Neural cell (in vitro differentiated cells): Measurements from ENCODE around the gene NF2. TPM values are rescaled to one million over a fixed set of nuclear protein-coding genes. Genes with fewer than 3 reads are reported as not detected.

Source experiments
- H2AFZ ChIP-seq: fragments of 200-600, 300-800 bp; sonication (generic), shearing (Covaris generic); 2 replicates; pipeline ENCODE4 v1.6.0; 2014; ENCODE audit warnings: low read depth, mild to moderate bottlenecking, antibody characterized with exemption, low read length, moderate library complexity
- H3F3A ChIP-seq: fragments of 200-600 bp; shearing (Covaris generic); 2 replicates; pipeline ENCODE4 v1.6.1; 2016; ENCODE audit warnings: mild to moderate bottlenecking, moderate library complexity, mixed read lengths, antibody characterized with exemption, low read length; ENCODE audit not compliant: insufficient read depth, poor library complexity, severe bottlenecking
- H3K27ac ChIP-seq: fragments of 200-600, 300-800 bp; sonication (generic), shearing (Covaris generic); 2 replicates; pipeline ENCODE4 v1.5.1; 2014; ENCODE audit warnings: mild to moderate bottlenecking, low read length, moderate library complexity
- H3K27me3 ChIP-seq: fragments of 300-800, 200-600 bp; sonication (generic), shearing (Covaris generic); 2 replicates; pipeline ENCODE4 v1.6.0; 2014; ENCODE audit warnings: mild to moderate bottlenecking, low read depth, low read length, moderate library complexity; ENCODE audit not compliant: insufficient read depth
- H3K36me3 ChIP-seq: fragments of 300-800, 200-600 bp; sonication (generic), shearing (Covaris generic); 2 replicates; pipeline ENCODE4 v1.5.1; 2014; ENCODE audit warnings: mild to moderate bottlenecking, antibody characterized with exemption, low read length, moderate library complexity; ENCODE audit not compliant: insufficient read depth
- H3K4me2 ChIP-seq: fragments of 300-800, 200-600 bp; sonication (generic), shearing (Covaris generic); 2 replicates; pipeline ENCODE4 v1.6.0; 2014; ENCODE audit warnings: mild to moderate bottlenecking, low read length
- H3K4me3 ChIP-seq: fragments of 300-800, 200-600 bp; sonication (generic), shearing (Covaris generic); 2 replicates; pipeline ENCODE4 v1.5.1; 2014; ENCODE audit warnings: mild to moderate bottlenecking, low read length, moderate library complexity
- H3K79me2 ChIP-seq: fragments of 200-600 bp; shearing (Covaris generic); replicated peaks from 2 replicates; pipeline ENCODE4 v1.6.0; 2014; ENCODE audit warnings: mild to moderate bottlenecking, low read length, moderate library complexity; ENCODE audit not compliant: insufficient read depth
- H3K9ac ChIP-seq: fragments of 300-800, 200-600 bp; sonication (generic), shearing (Covaris generic); 2 replicates; pipeline ENCODE4 v1.6.1; 2016; ENCODE audit warnings: mild to moderate bottlenecking, low read length, mixed read lengths
- H3K9me2 ChIP-seq: fragments of 200-600 bp; shearing (Covaris generic); 2 replicates; pipeline ENCODE4 v1.6.1; 2016; ENCODE audit warnings: mild to moderate bottlenecking, low read length, mixed read lengths; ENCODE audit not compliant: insufficient read depth
- H3K9me3 ChIP-seq: fragments of 200-600, 300-800 bp; sonication (generic), shearing (Covaris generic); 2 replicates; pipeline ENCODE4 v1.6.1; 2016; ENCODE audit warnings: mild to moderate bottlenecking, mixed run types, low read length, moderate library complexity, mixed read lengths
- H4K20me1 ChIP-seq: fragments of 200-600 bp; shearing (Covaris generic); 2 replicates; pipeline ENCODE4 v1.6.1; 2016; ENCODE audit warnings: mild to moderate bottlenecking, mixed run types; ENCODE audit not compliant: insufficient read depth
- EZH2 ChIP-seq: fragments of 200-600, 300-800 bp; shearing (Covaris generic), sonication (generic); IDR thresholded peaks from 2 replicates; pipeline ENCODE4 v1.6.1; 2014; ENCODE audit warnings: antibody characterized with exemption, low read length, borderline replicate concordance, mild to moderate bottlenecking; ENCODE audit not compliant: insufficient read depth, poor library complexity, severe bottlenecking
- MXI1 ChIP-seq: fragments of 450-650 bp; conservative IDR thresholded peaks from 2 replicates; pipeline ENCODE4 v1.6.1; 2014; ENCODE audit warnings: antibody characterized with exemption, mild to moderate bottlenecking; ENCODE audit not compliant: poor library complexity, severe bottlenecking
- POLR2AphosphoS5 ChIP-seq: IDR thresholded peaks from 2 replicates; pipeline ENCODE4 v1.6.1; 2012
- RAD21 ChIP-seq: fragments of 450-650 bp; conservative IDR thresholded peaks from 2 replicates; pipeline ENCODE4 v1.6.1; 2014; ENCODE audit warnings: antibody characterized with exemption, mild to moderate bottlenecking, moderate library complexity
- SMC3 ChIP-seq: fragments of 450-650 bp; conservative IDR thresholded peaks from 2 replicates; pipeline ENCODE4 v1.6.1; 2014; ENCODE audit warnings: antibody characterized with exemption, mild to moderate bottlenecking, moderate library complexity; ENCODE audit not compliant: poor library complexity
- TAF1 ChIP-seq: IDR thresholded peaks from 2 replicates; pipeline ENCODE4 v1.6.1; 2012; ENCODE audit warnings: low read depth
- polyA plus RNA-seq: library from polyadenylated mRNA; depleted of rRNA; stranded (reverse); fragments of >200 nt; gene quantifications from 2 replicates; pipeline ENCODE4 v1.2.3, GENCODE V29; 2014
- TF ChIP-seq, protein P1 (sequence below): IDR thresholded peaks from 2 replicates; pipeline ENCODE4 v1.6.1; 2012; ENCODE audit warnings: borderline replicate concordance
- TF ChIP-seq, protein P2 (sequence below): fragments of 450-650 bp; IDR thresholded peaks from 2 replicates; pipeline ENCODE4 v1.5.1; 2014; ENCODE audit warnings: antibody characterized with exemption, mild to moderate bottlenecking, moderate library complexity; ENCODE audit not compliant: poor library complexity, severe bottlenecking

The NF2 gene
- polyA plus RNA-seq, 1 donor from 2014 or later = 18.7 TPM

DNA sequence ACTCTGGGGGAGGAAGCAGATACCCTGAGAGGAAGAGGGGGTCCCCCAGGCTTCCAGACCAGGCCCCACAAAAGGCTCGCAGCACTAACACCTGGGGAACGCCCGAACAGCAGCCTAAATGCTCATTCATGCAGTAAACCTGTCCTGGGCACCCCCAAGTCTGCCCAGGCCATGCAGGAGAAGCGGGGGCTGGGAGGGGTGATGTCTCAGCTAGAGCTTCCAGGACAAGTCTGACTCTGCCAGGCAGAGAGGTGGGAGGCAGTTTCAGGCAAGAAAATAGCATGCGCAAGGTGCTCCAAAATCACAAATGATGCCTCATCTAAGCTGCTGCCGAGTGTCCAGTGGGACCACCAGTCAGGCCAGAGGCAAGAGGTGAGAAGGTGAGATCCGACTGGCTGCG is 131.0 kb downstream of the NF2 start:
- no peaks in the 10 kb centered on the region for H3F3A ChIP-seq
- H3K9me3 ChIP-seq = no peaks in the 10 kb centered on the region
- no peak overlapping the region for H3K4me2 ChIP-seq
- no peak overlapping the region for H3K27ac ChIP-seq
- H3K4me3 ChIP-seq = no peak overlapping the region
- no peaks in the 10 kb centered on the region for H3K79me2 ChIP-seq
- H3K9me2 ChIP-seq = no peaks in the 10 kb centered on the region
- no peaks in the 10 kb centered on the region for H3K36me3 ChIP-seq
- no peaks in the 10 kb centered on the region for H3K27me3 ChIP-seq
- no peak overlapping the region for H2AFZ ChIP-seq
- H3K9ac ChIP-seq = no peak overlapping the region
- H4K20me1 ChIP-seq = no peaks in the 10 kb centered on the region
- TF ChIP-seq TAF1 (no peak), RAD21 (no peak)
- TF ChIP-seq, protein P1, sequence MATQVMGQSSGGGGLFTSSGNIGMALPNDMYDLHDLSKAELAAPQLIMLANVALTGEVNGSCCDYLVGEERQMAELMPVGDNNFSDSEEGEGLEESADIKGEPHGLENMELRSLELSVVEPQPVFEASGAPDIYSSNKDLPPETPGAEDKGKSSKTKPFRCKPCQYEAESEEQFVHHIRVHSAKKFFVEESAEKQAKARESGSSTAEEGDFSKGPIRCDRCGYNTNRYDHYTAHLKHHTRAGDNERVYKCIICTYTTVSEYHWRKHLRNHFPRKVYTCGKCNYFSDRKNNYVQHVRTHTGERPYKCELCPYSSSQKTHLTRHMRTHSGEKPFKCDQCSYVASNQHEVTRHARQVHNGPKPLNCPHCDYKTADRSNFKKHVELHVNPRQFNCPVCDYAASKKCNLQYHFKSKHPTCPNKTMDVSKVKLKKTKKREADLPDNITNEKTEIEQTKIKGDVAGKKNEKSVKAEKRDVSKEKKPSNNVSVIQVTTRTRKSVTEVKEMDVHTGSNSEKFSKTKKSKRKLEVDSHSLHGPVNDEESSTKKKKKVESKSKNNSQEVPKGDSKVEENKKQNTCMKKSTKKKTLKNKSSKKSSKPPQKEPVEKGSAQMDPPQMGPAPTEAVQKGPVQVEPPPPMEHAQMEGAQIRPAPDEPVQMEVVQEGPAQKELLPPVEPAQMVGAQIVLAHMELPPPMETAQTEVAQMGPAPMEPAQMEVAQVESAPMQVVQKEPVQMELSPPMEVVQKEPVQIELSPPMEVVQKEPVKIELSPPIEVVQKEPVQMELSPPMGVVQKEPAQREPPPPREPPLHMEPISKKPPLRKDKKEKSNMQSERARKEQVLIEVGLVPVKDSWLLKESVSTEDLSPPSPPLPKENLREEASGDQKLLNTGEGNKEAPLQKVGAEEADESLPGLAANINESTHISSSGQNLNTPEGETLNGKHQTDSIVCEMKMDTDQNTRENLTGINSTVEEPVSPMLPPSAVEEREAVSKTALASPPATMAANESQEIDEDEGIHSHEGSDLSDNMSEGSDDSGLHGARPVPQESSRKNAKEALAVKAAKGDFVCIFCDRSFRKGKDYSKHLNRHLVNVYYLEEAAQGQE = no peak

DNA sequence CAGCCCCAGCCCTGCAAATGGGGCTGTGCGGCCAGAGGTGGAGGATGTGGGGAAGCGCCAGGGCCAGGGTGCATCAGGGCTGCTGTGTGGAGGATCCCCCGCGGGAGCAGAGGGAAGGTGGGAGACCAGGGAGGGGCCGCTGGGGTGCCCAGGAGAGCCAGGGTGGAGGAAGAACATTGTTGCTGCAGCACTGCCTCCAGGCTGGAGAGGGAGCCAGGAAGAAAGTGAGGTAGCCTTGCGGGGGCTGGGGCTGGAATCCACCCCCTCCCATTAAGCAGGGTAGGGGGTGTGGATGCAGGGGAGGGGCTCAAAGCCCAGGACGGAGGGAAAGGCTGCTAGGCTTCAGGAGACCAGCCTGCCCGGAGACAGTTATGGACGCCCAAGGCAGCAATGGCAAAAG is 131.4 kb downstream of the NF2 start:
- no peak overlapping the region for H3K4me3 ChIP-seq
- H3K9me2 ChIP-seq = no peaks in the 10 kb centered on the region
- no peaks in the 10 kb centered on the region for H3K27me3 ChIP-seq
- no peak overlapping the region for H2AFZ ChIP-seq
- H3F3A ChIP-seq = no peaks in the 10 kb centered on the region
- H4K20me1 ChIP-seq = no peaks in the 10 kb centered on the region
- H3K36me3 ChIP-seq = no peaks in the 10 kb centered on the region
- H3K4me2 ChIP-seq = no peak overlapping the region
- H3K9me3 ChIP-seq = no peaks in the 10 kb centered on the region
- TF ChIP-seq EZH2 = no peak
- no peak for TF ChIP-seq MXI1
- TF ChIP-seq TAF1 = no peak
- TF ChIP-seq RAD21 = no peak
- TF ChIP-seq, protein P2, sequence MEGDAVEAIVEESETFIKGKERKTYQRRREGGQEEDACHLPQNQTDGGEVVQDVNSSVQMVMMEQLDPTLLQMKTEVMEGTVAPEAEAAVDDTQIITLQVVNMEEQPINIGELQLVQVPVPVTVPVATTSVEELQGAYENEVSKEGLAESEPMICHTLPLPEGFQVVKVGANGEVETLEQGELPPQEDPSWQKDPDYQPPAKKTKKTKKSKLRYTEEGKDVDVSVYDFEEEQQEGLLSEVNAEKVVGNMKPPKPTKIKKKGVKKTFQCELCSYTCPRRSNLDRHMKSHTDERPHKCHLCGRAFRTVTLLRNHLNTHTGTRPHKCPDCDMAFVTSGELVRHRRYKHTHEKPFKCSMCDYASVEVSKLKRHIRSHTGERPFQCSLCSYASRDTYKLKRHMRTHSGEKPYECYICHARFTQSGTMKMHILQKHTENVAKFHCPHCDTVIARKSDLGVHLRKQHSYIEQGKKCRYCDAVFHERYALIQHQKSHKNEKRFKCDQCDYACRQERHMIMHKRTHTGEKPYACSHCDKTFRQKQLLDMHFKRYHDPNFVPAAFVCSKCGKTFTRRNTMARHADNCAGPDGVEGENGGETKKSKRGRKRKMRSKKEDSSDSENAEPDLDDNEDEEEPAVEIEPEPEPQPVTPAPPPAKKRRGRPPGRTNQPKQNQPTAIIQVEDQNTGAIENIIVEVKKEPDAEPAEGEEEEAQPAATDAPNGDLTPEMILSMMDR = no peak
- no peak for TF ChIP-seq SMC3
- no peak for TF ChIP-seq POLR2AphosphoS5
- H3K27ac ChIP-seq = no peak overlapping the region
- no peak overlapping the region for H3K9ac ChIP-seq
- no peaks in the 10 kb centered on the region for H3K79me2 ChIP-seq

DNA sequence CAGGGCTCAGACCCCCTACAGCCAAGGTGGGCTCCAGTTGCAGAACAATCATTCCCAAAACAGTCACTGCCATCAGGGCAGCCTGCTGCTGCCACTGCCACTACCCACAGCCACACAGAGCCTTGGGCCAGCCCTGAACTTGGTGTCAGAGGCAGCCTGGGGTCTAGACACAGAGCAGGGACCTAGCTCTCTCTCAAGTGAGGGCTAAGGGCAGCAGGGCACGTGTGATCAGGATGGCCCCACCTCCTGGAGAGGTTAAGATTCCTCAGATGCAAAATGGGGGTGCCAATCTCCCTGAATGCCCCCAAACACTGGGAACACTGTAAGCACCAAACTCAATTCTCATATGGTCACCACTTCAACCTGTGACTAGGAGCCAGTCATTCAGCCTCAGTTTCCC is 132.0 kb downstream of the NF2 start:
- Histone ChIP-seq H3K9me3 (no peaks in the 10 kb centered on the region), H2AFZ (no peak overlapping the region), H4K20me1 (no peaks in the 10 kb centered on the region), H3K9ac (no peak overlapping the region), H3K79me2 (no peaks in the 10 kb centered on the region), H3K9me2 (no peaks in the 10 kb centered on the region), H3K4me3 (no peak overlapping the region), H3F3A (no peaks in the 10 kb centered on the region), H3K36me3 (no peaks in the 10 kb centered on the region), H3K27me3 (no peaks in the 10 kb centered on the region), H3K4me2 (no peak overlapping the region), H3K27ac (no peak overlapping the region)
- TF ChIP-seq, protein P1 = no peak
- no peak for TF ChIP-seq POLR2AphosphoS5
- TF ChIP-seq RAD21 = no peak
- no peak for TF ChIP-seq SMC3
- TF ChIP-seq TAF1 = no peak
- TF ChIP-seq MXI1 = no peak
- TF ChIP-seq EZH2 = no peak
